NCI-H146 (cell line): ENCODE results near the gene DOCK4.

Source experiments
- DNase-seq: peaks from one replicate; lab custom pipeline; 2025; lab: John Stamatoyannopoulos, UW

DOCK4 gene

DNA sequence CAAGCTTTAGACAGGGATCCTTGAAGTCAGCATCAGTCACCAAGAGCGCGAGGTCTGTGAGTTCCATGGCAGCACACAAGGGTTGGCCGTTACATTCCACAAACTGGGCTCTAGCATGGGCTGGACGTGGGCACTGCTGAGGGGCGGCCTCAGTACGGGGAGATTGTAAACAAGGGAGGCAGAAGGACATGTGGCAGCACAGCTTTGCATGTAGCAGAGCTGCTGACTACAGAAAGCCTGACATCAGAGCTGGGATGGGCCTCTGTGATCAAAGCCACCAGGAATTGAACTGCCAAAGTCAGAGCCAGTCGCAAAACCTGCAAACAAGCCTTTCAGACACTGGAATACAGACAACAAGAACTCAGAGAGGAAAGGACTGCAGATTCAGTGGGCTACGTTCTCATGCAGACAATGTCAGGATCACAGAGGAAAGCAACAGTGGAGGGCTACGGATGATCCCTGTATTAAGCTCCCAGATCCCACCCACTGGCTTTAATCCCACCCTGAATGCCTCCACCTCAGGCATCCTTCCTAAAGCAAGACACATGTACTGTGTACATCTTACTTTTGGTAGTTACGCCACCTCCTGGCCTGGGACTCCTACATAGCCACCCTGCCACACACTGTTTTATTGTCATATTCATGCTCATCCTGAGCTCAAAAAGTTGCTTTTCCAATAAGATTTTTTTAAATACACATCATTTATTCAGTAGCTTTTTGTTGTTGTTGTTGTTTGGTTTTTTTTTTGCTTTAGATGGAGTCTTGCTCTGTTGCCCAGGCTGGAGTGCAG, 352.8 kb downstream of the DOCK4 start:
- DNase-seq, result no peak

DNA sequence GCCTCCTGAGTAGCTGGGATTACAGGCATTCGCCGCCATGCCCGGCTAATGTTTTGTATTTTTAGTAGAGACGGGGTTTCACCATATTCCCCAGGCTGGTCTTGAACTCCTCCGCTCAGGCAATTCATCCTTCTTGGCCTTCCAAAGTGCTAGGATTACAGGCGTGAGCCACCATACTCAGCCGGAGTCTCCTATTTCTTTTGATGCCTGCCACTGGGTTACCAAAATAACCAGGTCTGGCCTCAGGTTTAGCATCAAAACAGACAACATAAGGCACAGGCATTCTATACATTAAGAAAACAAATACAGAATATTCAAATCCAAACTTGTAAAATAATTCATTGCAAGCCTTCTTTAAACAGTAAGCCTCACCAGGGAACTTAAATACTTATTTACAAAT, 354.1 kb downstream of the DOCK4 start:
- no peak for DNase-seq

- DNase-seq, result no peak
Observed at GRCh38 chr7:111846898-111847297, 359.3 kb downstream of the DOCK4 start.

- no peak for DNase-seq
Observed at GRCh38 chr7:111845853-111846252, 360.3 kb downstream of the DOCK4 start.

GRCh38 chr7:111844904-111845671, 361.1 kb downstream of the DOCK4 start:
- DNase-seq, result no peak

DNA sequence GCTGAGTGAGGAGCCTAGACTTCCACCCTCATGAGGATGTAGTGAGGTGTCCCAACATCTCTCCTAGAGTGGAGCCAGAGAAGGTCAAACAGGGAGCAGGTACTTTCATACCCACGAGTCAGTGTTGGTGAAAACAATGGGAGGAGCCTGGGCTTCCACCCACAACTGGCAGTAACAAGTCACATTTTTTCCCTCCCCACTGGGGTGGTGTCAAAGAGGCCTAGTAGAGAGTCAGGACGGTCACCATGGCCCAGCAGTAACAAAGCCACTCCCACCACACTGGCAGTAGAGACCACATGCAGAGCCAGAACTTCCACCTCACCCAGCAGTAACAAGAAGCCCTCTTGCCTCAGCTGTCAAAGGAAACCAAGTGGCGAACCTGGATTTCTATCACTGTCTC, 363.7 kb downstream of the DOCK4 start:
- DNase-seq, result no peak

- no peak for DNase-seq
Observed at GRCh38 chr7:111841596-111842205, 364.5 kb downstream of the DOCK4 start.

DNA sequence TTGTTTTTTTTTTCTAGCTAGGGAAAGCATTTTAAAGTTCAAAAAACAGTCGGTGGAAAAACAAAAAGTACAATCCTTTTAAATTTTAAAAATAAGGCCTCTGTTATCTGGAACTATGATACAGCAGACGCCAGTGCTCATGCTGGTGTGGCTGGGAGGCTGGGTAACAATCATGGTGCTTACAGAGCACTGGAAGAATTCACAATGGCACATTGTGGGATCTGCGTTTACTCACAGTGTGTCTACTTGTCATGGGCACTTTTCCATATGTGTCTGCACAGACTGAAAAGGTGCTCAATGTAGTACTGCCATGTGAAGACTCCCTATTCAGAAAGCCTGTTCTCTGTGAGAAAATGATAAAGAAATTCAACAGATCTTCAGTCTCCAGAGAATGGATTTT, 365.7 kb downstream of the DOCK4 start:
- no peak for DNase-seq

GRCh38 chr7:111839261-111839660, 366.9 kb downstream of the DOCK4 start:
- no peak for DNase-seq

GRCh38 chr7:111836592-111836991, 369.6 kb downstream of the DOCK4 start:
- DNase-seq, result no peak

GRCh38 chr7:111835066-111835465, 371.1 kb downstream of the DOCK4 start:
- no peak for DNase-seq

- no peak for DNase-seq
Observed at GRCh38 chr7:111834367-111834766, 371.8 kb downstream of the DOCK4 start.

DNA sequence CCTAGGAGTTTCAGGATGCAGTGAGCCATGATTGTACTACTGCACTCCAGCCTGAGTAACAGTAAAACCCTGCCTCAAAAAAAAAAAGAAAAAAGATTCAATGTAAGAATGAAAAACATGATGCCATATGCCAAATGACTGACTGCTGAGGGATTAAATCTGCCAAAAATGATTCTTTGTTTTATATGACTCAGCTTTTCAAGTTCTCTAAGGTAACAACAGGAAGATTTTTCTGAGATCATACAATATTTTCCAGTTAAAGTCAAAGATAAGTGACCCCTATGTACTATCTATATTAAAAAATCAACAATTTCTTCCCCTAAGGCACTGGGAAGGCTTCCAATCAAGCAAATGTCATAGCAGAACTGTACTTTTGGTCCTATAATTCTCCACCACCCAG, 372.7 kb downstream of the DOCK4 start:
- no peak for DNase-seq

DNA sequence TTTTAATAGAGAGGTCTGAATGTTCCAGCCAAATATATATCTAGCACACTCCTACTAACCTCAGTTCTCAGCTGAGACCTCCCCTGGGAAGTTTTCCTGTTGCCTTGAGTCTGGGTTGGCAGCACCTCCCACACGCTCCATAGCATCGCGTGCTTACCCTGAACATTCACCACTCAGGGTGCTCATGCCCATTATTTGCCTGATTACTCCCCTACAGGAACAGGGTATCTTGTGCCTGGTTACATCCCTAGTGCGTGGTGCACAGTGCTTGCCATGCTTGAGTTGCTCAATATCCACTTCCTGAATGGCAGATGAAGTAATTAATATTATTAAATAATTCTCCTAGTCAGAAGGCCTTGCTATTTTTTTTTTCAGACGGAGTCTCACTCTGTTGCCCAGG, 374.0 kb downstream of the DOCK4 start:
- no peak for DNase-seq

DNA sequence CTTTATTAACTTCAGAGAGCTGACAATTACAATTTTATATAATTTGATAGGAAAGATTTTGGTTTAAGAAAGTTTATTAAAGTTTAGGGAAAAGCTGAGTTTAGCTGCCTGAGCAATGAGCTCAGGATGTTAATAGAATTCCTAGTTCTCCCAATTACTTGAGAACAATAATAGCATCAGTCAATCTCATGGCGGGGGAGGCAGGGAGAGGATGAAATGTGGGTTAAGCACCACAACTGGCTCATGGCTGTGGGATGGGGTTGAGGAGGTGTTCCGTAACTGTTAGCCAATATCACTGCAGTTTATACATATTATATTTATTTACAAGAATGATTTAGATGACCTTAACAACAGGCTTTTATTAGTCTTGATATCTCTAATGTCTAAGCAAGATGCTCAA, 377.0 kb downstream of the DOCK4 start:
- no peak for DNase-seq

DNA sequence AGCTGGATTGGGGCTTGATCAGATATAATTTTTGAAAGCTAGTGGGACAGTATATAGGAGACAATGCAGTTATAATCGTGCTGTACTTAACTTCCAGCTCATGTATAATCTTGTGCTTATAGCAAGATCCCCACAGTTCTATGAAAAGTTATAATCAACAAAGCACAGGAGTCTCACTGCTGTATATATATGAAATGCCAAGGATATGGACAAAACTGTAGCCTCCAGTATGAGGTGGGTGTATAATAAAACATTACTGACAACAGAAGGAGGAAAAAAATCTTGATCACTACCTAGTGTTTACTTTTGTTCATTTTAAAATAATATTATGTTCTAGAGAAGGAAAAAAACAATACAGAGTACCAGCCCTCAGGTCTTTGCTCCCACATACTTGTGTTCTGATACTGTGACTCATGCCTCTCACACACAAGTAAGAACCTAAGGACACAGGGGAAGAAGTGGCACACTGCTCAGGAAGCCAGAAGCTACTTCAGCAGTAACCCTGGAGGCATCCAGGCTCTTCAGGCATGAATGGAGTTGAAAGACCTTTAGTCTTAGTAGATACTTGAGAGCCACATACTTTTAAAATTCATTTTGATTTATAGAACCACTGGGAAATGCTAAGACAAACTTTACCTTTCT, 378.2 kb downstream of the DOCK4 start:
- DNase-seq, result no peak

DNA sequence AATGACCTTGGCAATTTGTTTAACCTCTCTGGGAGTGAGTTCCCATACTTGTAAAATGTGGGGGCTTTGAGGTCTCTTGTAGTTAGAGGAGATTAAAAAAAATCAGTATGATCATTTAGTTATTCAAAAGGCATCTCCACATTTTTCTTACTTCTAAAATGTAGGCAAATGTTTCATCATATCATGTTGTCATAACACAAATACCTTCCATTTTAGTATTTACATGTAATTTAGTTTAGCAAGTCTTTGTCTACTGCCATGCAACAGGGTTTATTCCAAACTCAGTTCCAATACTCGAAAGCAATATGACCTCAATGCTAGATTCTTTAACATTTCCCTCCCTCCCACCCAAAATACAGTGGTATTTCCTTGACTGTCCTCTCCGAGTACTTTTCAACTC, 381.2 kb downstream of the DOCK4 start:
- DNase-seq, result no peak

- no peak for DNase-seq
Observed at GRCh38 chr7:111823826-111824225, 382.4 kb downstream of the DOCK4 start.

- DNase-seq, result no peak
Observed at GRCh38 chr7:111821046-111821445, 385.2 kb downstream of the DOCK4 start.

DNA sequence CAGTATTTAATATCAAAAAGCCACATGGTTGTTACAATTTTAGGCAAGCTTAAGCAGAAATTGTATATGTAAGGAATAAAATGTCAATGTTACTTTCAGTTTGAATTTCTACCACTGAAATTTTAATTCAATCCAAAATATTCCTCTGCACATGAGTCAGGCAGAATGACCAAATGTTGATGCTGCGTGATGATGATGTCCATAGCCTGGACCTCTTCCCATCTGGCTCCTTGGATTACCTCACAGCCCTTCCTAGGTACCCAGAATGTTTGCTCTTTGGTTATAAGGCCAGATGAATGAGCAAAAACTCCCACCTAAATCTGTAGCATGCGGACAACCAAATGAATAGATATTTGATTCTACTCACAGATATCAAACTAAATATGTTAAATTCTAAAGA, 385.6 kb downstream of the DOCK4 start:
- no peak for DNase-seq

DNA sequence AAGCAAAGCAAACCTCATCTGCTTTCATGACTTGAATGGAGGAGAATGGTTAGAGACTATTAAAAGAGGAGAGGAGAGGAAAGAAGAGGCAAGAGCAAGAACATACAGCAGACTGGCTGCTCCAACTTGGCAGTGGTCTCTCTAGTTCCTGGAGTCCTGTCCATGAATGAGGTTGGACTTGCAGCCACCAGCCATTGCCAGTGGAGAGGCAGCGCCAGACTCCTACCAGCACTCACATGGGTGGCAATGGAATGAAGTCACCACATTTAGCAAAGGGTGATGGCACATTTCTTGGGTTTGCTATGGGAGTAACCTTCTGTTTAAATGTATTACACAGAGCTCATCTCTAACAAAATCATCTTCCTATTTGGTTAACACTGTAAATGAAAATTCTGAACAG, 386.1 kb downstream of the DOCK4 start:
- DNase-seq, result no peak

DNA sequence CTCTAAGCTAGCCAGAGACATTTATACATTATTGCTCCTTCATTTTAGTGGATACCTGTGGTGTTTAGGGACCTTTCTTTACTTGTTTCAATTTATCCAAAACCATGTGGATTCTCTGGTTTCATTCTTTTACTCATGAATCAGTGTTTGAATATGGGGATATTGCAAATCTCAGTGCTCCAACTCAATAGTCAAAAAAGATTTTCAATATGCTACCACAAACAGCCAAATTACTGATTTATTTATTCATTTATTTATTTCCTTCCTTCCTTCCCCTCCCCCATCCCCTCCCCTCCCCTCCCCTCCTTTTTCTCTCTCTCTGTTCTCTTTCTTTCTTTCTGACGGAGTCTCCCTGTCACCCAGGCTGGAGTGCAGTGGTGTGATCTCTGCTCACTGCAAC, 390.8 kb downstream of the DOCK4 start:
- DNase-seq, result no peak

- DNase-seq, result no peak
Observed at GRCh38 chr7:111813306-111813705, 392.9 kb downstream of the DOCK4 start.
